Measurements from ENCODE around the gene SMCO2.

DNA sequence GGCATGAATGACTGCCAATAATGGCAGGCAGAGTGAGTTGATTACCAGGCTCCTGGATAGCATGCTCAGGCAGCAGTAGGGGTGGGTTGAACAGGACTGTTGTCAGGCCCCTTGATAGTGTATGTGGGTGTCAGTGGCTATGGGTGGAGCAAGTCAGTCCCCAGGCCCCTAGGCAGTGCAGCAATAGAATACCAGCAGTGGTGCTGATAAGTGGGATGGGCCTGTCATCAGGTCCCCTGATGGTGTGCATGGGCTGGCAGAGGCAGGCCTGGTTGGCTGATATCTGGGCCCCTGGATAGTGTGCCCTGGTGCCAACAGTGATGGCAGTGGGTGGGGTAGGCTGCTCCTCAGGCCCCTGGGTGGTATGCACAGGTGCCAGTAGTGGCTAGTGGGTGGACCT is 32.4 kb downstream of the SMCO2 start:
- no peak for TF ChIP-seq ZNF274 (IDR thresholded peaks at IDR 0.05; ENCODE audit: low read depth, low read length)
- TF ChIP-seq YY1 (IDR thresholded peaks at IDR 0.05; ENCODE audit: insufficient read depth, insufficient read length) = no peak
